ENCODE measurements around the gene ARHGEF10L. TPM values are rescaled to one million over a fixed set of nuclear protein-coding genes. Genes with fewer than 3 reads are reported as not detected.

Gene ARHGEF10L
- total RNA-seq, 3 donors from 2014 or later (not counting 1 experiment from before 2014, with no cell fraction given) = 0.70 to 1.7 (median 0.94) TPM

DNA sequence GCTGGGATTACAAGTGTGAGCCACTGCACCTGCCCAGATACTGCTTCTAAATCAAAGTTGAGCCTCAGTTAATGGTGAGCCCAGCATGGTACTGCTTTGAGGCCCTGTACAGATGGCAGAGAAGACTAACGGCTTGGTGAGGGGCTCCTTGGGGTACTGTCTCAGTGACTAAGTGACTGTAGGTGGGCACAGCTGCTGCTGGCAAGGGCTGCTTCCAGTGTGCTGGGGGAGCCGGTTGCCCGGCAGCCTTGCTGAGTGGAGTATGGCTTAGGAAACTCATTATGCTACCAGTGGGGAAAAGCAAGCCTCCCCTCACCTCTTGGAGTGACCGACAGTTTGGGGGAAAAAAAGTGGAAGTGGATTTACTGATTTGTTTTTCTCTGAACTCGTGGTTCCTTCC lies 23.6 kb upstream of the ARHGEF10L start:
- Mint-ChIP-seq H3K4me3 (no peak overlapping the region), H3K9me3 (no peaks in the 10 kb centered on the region), H3K27ac (no peak overlapping the region), H3K36me3 (no peaks in the 10 kb centered on the region), H3K27me3 (ENCODE audit: low read depth in 2 of 2) (peaks cover 6 to 8% of the 10 kb centered on the region in 2 donors), H3K4me1 (no peaks in the 10 kb centered on the region)
- no peak for DNase-seq
- no peak overlapping the region for H3K27ac ChIP-seq (ENCODE audit: low read length)
- intact Hi-C loops (cut with micrococcal nuclease) = no loop called here
- no peaks in the 10 kb centered on the region for H3K9me3 ChIP-seq (ENCODE audit: control insufficient read depth, insufficient read depth, low read length)
- no peaks in the 10 kb centered on the region for H3K36me3 ChIP-seq (ENCODE audit: control insufficient read depth, insufficient read depth, low read length)
- TF ChIP-seq, protein P1, sequence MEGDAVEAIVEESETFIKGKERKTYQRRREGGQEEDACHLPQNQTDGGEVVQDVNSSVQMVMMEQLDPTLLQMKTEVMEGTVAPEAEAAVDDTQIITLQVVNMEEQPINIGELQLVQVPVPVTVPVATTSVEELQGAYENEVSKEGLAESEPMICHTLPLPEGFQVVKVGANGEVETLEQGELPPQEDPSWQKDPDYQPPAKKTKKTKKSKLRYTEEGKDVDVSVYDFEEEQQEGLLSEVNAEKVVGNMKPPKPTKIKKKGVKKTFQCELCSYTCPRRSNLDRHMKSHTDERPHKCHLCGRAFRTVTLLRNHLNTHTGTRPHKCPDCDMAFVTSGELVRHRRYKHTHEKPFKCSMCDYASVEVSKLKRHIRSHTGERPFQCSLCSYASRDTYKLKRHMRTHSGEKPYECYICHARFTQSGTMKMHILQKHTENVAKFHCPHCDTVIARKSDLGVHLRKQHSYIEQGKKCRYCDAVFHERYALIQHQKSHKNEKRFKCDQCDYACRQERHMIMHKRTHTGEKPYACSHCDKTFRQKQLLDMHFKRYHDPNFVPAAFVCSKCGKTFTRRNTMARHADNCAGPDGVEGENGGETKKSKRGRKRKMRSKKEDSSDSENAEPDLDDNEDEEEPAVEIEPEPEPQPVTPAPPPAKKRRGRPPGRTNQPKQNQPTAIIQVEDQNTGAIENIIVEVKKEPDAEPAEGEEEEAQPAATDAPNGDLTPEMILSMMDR (IDR thresholded peaks at IDR 0.05) = no peak
- peaks cover 2% of the 10 kb centered on the region for H3K27me3 ChIP-seq (ENCODE audit: control insufficient read depth, insufficient read depth, low read length)
- WGBS (ENCODE audit: insufficient coverage) = 43% methylated on average over 3 of the region's 5 CpGs
- no peak for ATAC-seq
- no peak overlapping the region for H3K4me3 ChIP-seq (ENCODE audit: low read length)
- H3K4me1 ChIP-seq (ENCODE audit: control insufficient read depth, insufficient read depth, low read length) = no peaks in the 10 kb centered on the region

DNA sequence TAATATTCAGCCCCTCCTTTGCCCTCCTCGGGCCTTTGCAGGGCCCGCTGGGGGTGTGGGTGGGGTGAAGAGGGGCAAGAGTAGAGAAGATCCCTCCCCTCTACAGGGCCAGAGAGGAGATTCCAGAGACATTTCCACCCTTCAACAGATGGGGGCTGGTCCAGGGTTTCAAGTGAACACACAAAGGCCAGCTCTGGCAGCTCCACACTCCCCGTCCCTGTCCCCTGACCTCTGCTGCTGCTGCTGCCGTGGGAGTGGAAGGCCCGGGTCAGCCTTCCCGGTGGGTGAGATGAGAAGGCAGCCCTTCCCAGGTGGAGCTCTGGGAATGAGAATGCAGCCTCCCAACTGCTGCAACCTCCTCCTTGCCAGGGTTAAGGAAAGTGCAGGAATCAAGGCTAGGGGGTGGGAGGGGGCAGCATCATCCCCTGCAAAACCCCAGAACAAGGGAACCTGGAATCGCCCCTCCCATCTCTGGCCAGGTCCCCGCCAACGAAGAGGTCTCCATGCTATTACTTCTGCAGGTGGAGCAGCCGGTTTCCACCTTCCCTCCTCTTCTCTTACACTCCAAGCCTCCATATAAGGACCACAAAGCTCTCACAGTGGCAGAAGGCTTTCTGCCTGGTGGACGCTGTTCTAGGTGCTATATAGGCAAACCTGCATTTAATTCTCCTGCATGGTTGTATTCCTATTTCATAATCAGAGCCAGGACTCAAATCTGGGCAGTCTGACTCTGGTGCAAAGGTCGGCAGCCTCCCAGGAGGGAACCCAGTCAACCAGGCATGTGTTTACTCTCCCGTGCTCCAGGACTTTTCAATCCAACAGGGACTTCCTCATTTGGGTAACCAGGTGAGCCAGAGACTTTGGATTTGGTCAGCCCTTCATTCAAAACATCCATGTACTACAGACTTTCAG lies 22.9 kb upstream of the ARHGEF10L start:
- Histone ChIP-seq H3K4me3 (ENCODE audit: low read length) (no peak overlapping the region), H3K4me1 (ENCODE audit: control insufficient read depth, insufficient read depth, low read length) (no peaks in the 10 kb centered on the region), H3K27me3 (ENCODE audit: control insufficient read depth, insufficient read depth, low read length) (peaks cover 2% of the 10 kb centered on the region), H3K9me3 (ENCODE audit: control insufficient read depth, insufficient read depth, low read length) (no peaks in the 10 kb centered on the region), H3K27ac (ENCODE audit: low read length) (no peak overlapping the region), H3K36me3 (ENCODE audit: control insufficient read depth, insufficient read depth, low read length) (no peaks in the 10 kb centered on the region)
- Mint-ChIP-seq H3K36me3 (no peaks in the 10 kb centered on the region), H3K27ac (no peak overlapping the region), H3K4me3 (no peak overlapping the region), H3K9me3 (no peaks in the 10 kb centered on the region), H3K4me1 (no peaks in the 10 kb centered on the region), H3K27me3 (ENCODE audit: low read depth in 2 of 2) (peaks cover 6 to 8% of the 10 kb centered on the region in 2 donors)
- WGBS (ENCODE audit: insufficient coverage) = 36% methylated on average over 11 of the region's 13 CpGs
- TF ChIP-seq, protein P1 (IDR thresholded peaks at IDR 0.05) = no peak
- no peak for DNase-seq
- ATAC-seq = no peak
- intact Hi-C loops (cut with micrococcal nuclease) = no loop called here

DNA sequence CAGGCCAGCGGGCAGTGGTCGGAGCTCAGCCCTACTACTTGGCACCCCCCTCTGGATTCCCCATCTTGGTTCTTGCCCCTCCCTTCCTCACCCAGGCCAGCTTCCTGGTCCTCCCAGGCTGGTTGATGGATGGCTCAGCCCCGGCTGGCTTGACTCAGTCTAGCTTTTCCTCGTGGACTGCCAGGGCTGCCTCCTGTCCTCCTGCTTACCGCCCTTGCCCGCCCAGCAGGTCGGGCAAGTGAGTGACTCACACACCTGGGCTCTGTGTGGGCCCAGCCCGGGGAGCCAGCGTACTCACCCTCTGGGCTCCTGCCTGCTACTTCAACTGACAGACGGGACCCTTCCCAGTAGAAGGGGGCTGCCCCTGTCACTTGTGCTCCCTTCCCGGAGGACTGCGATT lies 19.5 kb upstream of the ARHGEF10L start:
- no peaks in the 10 kb centered on the region for H3K36me3 Mint-ChIP-seq
- intact Hi-C loops (cut with micrococcal nuclease) = no loop called here
- 60% methylated on average over 12 of the region's 12 CpGs for WGBS (ENCODE audit: insufficient coverage)
- peaks cover 6% of the 10 kb centered on the region in 2 donors for H3K27me3 Mint-ChIP-seq (ENCODE audit: low read depth in 2 of 2)
- ATAC-seq (no peak), DNase-seq (no peak)
- Histone ChIP-seq H3K27ac (ENCODE audit: low read length) (no peak overlapping the region), H3K36me3 (ENCODE audit: control insufficient read depth, insufficient read depth, low read length) (no peaks in the 10 kb centered on the region), H3K4me3 (ENCODE audit: low read length) (no peak overlapping the region), H3K4me1 (ENCODE audit: control insufficient read depth, insufficient read depth, low read length) (no peaks in the 10 kb centered on the region), H3K9me3 (ENCODE audit: control insufficient read depth, insufficient read depth, low read length) (no peaks in the 10 kb centered on the region), H3K27me3 (ENCODE audit: control insufficient read depth, insufficient read depth, low read length) (peaks cover 2% of the 10 kb centered on the region)
- TF ChIP-seq, protein P1 (IDR thresholded peaks at IDR 0.05) = no peak
- H3K9me3 Mint-ChIP-seq = no peaks in the 10 kb centered on the region
- no peaks in the 10 kb centered on the region for H3K4me1 Mint-ChIP-seq
- no peak overlapping the region for H3K4me3 Mint-ChIP-seq
- H3K27ac Mint-ChIP-seq = no peak overlapping the region
